ENCODE data around the gene CXCR2. TPM values are rescaled to one million over a fixed set of nuclear protein-coding genes. Genes with fewer than 3 reads are reported as not detected.

Gene CXCR2
- total and polyA plus RNA-seq, 2 of the 8 experiments (the other 6 are each of a cell fraction or from before 2014, with no cell fraction given), result 1.4 to 1.6 TPM

- Histone ChIP-seq H3K4me2 (ENCODE audit: insufficient read depth in 1 of 2, low read depth in 2 of 2, low read length in 2 of 2) (no peak overlapping the region), H2AFZ (ENCODE audit: low read length) (no peak overlapping the region), H2AK5ac (ENCODE audit: low read depth, low read length) (no peak overlapping the region), H3K23me2 (ENCODE audit: low read depth, low read length) (peaks cover 5% of the 10 kb centered on the region), H3K23ac (ENCODE audit: insufficient read length) (no peak overlapping the region), H2BK15ac (ENCODE audit: low read length) (no peak overlapping the region), H3K18ac (ENCODE audit: extremely low read depth, low read length) (no peak overlapping the region), H3K36me3 (ENCODE audit: control insufficient read depth in 2 of 4, insufficient read depth in 4 of 4, low read length in 3 of 4) (no peaks in the 10 kb centered on the region), H2BK5ac (ENCODE audit: low read depth, low read length) (no peak overlapping the region), H3K27ac (ENCODE audit: low read depth, low read length) (no peak overlapping the region), H3K4me1 (replicated peaks in 1 of 4; ENCODE audit: control insufficient read depth in 3 of 4, insufficient read depth in 4 of 4, low read length in 3 of 4) (no peaks in the 10 kb centered on the region), H3K9ac (replicated peaks in 1 of 4; ENCODE audit: extremely low read depth in 1 of 4, low read depth in 3 of 4, low read length in 3 of 4) (no peak overlapping the region), H2BK120ac (replicated peaks; ENCODE audit: low read depth, low read length) (no peak overlapping the region), H3K79me1 (ENCODE audit: low read depth, low read length) (no peaks in the 10 kb centered on the region), H3K4me3 (ENCODE audit: extremely low read depth in 1 of 4, insufficient read depth in 2 of 4, low read depth in 3 of 4, low read length in 4 of 4) (no peak overlapping the region), H2BK20ac (ENCODE audit: low read length) (no peak overlapping the region), H3K56ac (replicated peaks; ENCODE audit: insufficient read length, low read depth, low read length) (no peak overlapping the region), H3K14ac (ENCODE audit: insufficient read length) (no peak overlapping the region), H4K8ac (ENCODE audit: extremely low read depth, insufficient read depth, low read length) (no peak overlapping the region), H4K5ac (ENCODE audit: insufficient read length, low read depth, low read length) (no peak overlapping the region), H2BK12ac (ENCODE audit: low read depth, low read length) (no peak overlapping the region), H3K79me2 (ENCODE audit: control insufficient read depth in 1 of 2, insufficient read depth in 2 of 2, low read length in 2 of 2) (no peaks in the 10 kb centered on the region), H4K20me1 (replicated peaks in 1 of 2; ENCODE audit: control insufficient read depth in 1 of 2, insufficient read depth in 2 of 2, low read length in 2 of 2) (peaks cover 0 to 4% of the 10 kb centered on the region in 2 experiments), H3K9me3 (ENCODE audit: insufficient read depth in 2 of 2, low read depth in 1 of 2, low read length in 1 of 2) (no peaks in the 10 kb centered on the region), H4K91ac (replicated peaks; ENCODE audit: insufficient read length, low read length) (no peak overlapping the region), H3K27me3 (replicated peaks in 1 of 4; ENCODE audit: control insufficient read depth in 3 of 4, extremely low read depth in 1 of 4, insufficient read depth in 3 of 4, low read length in 3 of 4) (no peaks in the 10 kb centered on the region), H3K4ac (replicated peaks; ENCODE audit: insufficient read length, low read depth, low read length) (no peak overlapping the region)
- ChIA-PET CTCF (ENCODE audit: partially characterized antibody) (interaction anchor here (1.3 kb wide), 1 partner anchor 7 kb away, joined by 5 read pairs; no protein-coding TSS in a partner anchor), POLR2A (ENCODE audit: partially characterized antibody) (interaction anchor here (0.7 kb wide), 1 partner anchor 32 kb away, joined by 3 read pairs; no protein-coding TSS in a partner anchor)
- FAIRE-seq, result no peak
- TF ChIP-seq, protein P1, sequence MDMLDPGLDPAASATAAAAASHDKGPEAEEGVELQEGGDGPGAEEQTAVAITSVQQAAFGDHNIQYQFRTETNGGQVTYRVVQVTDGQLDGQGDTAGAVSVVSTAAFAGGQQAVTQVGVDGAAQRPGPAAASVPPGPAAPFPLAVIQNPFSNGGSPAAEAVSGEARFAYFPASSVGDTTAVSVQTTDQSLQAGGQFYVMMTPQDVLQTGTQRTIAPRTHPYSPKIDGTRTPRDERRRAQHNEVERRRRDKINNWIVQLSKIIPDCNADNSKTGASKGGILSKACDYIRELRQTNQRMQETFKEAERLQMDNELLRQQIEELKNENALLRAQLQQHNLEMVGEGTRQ (IDR thresholded peaks at IDR 0.05; ENCODE audit: low read length), result no peak
- TF ChIP-seq EP300 (IDR thresholded peaks at IDR 0.05; ENCODE audit: borderline replicate concordance in 1 of 2, low read depth in 2 of 2, low read length in 2 of 2) (no peak), CREB1 (IDR thresholded peaks at IDR 0.05) (no peak)
- no peak for DNase-seq (ENCODE audit: low read depth in 1 of 2, low spot score in 2 of 2)
Measured at GRCh38 chr2:218086478-218086877, 39.4 kb upstream of the CXCR2 start.
